GM12865 (cell line): ENCODE data around the gene ATP2B2.

Experiments
- DNase-seq: peaks from one replicate; pipeline ENCODE4 v3.0.0; 2010; ENCODE audit warnings: low read depth
- H3K4me3 ChIP-seq: 2 replicates; pipeline ENCODE4 v1.5.1; 2011; ENCODE audit warnings: mild to moderate bottlenecking, low read depth, low read length, control low read depth
- CTCF ChIP-seq: IDR thresholded peaks from 2 replicates; pipeline ENCODE4 v1.5.1; 2011; ENCODE audit warnings: low read length, control low read depth, low read depth, inconsistent platforms; ENCODE audit not compliant: insufficient read depth; ENCODE audit errors: missing control alignments

The ATP2B2 gene

GRCh38 chr3:10473581-10474274, 31.7 kb downstream of the ATP2B2 start:
- peak; percentile 4 for TF ChIP-seq CTCF
- DNase-seq = no peak
- no peak overlapping the region for H3K4me3 ChIP-seq

- no peak for DNase-seq
- TF ChIP-seq CTCF = no peak
- no peak overlapping the region for H3K4me3 ChIP-seq
Measured at GRCh38 chr3:10472877-10473440, 32.4 kb downstream of the ATP2B2 start.

GRCh38 chr3:10471054-10471688, 34.2 kb downstream of the ATP2B2 start:
- TF ChIP-seq CTCF = no peak
- no peak for DNase-seq
- H3K4me3 ChIP-seq = no peak overlapping the region

GRCh38 chr3:10470120-10471053, 35.0 kb downstream of the ATP2B2 start:
- TF ChIP-seq CTCF = no peak
- DNase-seq = no peak
- H3K4me3 ChIP-seq = no peak overlapping the region

- no peak for TF ChIP-seq CTCF
- no peak overlapping the region for H3K4me3 ChIP-seq
Measured at GRCh38 chr3:10469441-10470119, 35.8 kb downstream of the ATP2B2 start.

GRCh38 chr3:10468613-10469354, 36.6 kb downstream of the ATP2B2 start:
- no peak for TF ChIP-seq CTCF
- H3K4me3 ChIP-seq = no peak overlapping the region
- no peak for DNase-seq

More at GRCh38 chr3:10469441-10470119, 35.8 kb downstream of the ATP2B2 start:
- DNase-seq = no peak
